Measurements from ENCODE around the gene PPP4R2. TPM values are rescaled to one million over a fixed set of nuclear protein-coding genes. Genes with fewer than 3 reads are reported as not detected.

Gene PPP4R2
- total and polyA plus RNA-seq, 2 of the 4 experiments (the other 2 are of a cell fraction), result 13.5 to 31.4 TPM

GRCh38 chr3:72961752-72962151 lies 34.9 kb upstream of the PPP4R2 start:
- H2BK20ac ChIP-seq (ENCODE audit: low read depth, low read length), result no peak overlapping the region
- H3K27ac ChIP-seq (ENCODE audit: insufficient read depth, low read length), result no peak overlapping the region
- CTCF ChIA-PET, result no interaction called here
- peaks cover 3% of the 10 kb centered on the region; the same call in 1 of the 2 replicates for H3K36me3 ChIP-seq (ENCODE audit: control insufficient read depth, insufficient read depth, low read length)
- no peaks in the 10 kb centered on the region for H4K20me1 ChIP-seq (ENCODE audit: insufficient read depth, low read length)
- DNase-seq (no peak), ATAC-seq (ENCODE audit: low read depth) (no peak)
- no peak overlapping the region for H3K4me3 ChIP-seq (ENCODE audit: insufficient read depth, low read depth, low read length)
- no peak overlapping the region for H3K18ac ChIP-seq (ENCODE audit: low read depth, low read length)
- H3K14ac ChIP-seq (replicated peaks; ENCODE audit: low read depth, low read length), result no peak overlapping the region
- no peak overlapping the region for H2AK9ac ChIP-seq (replicated peaks; ENCODE audit: low read depth, low read length, poor library complexity)
- H2AFZ ChIP-seq (replicated peaks; ENCODE audit: low read length, poor library complexity), result peak overlapping the region; percentile 13
- H3K9ac ChIP-seq (ENCODE audit: low read depth, low read length), result no peak overlapping the region
- H3K27me3 ChIP-seq (ENCODE audit: control insufficient read depth, insufficient read depth, low read length), result no peaks in the 10 kb centered on the region
- POLR2A ChIA-PET (ENCODE audit: unreplicated experiment), result no interaction called here
- no peak overlapping the region for H3K56ac ChIP-seq (ENCODE audit: extremely low read depth, insufficient read depth, low read length)
- TF ChIP-seq BHLHE40 (IDR thresholded peaks at IDR 0.05; ENCODE audit: low read depth, low read length), result no peak
- TF ChIP-seq SMC3 (IDR thresholded peaks at IDR 0.05; ENCODE audit: low read depth, low read length), result no peak
- no peak for TF ChIP-seq RAD21 (IDR thresholded peaks at IDR 0.05; ENCODE audit: low read length)
- no peak for TF ChIP-seq ELK1 (IDR thresholded peaks at IDR 0.05; ENCODE audit: borderline replicate concordance, low read depth, low read length)
- TF ChIP-seq MAFK (IDR thresholded peaks at IDR 0.05; ENCODE audit: low read depth, low read length), result no peak
- TF ChIP-seq MXI1 (IDR thresholded peaks at IDR 0.05; ENCODE audit: borderline replicate concordance, low read depth, low read length), result no peak
- no peak for TF ChIP-seq FOS (IDR thresholded peaks at IDR 0.05; ENCODE audit: low read depth, low read length)
- no peak for TF ChIP-seq RCOR1 (IDR thresholded peaks at IDR 0.05; ENCODE audit: insufficient replicate concordance, low read length)
- no peak for TF ChIP-seq RFX5 (IDR thresholded peaks at IDR 0.05; ENCODE audit: low read depth, low read length)
- no peak for TF ChIP-seq CEBPB (IDR thresholded peaks at IDR 0.05; ENCODE audit: low read depth, low read length)
- TF ChIP-seq NFE2L2 (IDR thresholded peaks at IDR 0.05; ENCODE audit: low read depth, low read length), result no peak
- no peak for TF ChIP-seq MAZ (IDR thresholded peaks at IDR 0.05; ENCODE audit: borderline replicate concordance, low read depth, low read length)
- no peaks in the 10 kb centered on the region for H3K9me3 ChIP-seq (ENCODE audit: control insufficient read depth, insufficient read depth, low read length)
- H2BK15ac ChIP-seq (ENCODE audit: low read depth, low read length), result no peak overlapping the region
- in situ Hi-C loops (cut with MboI; ENCODE audit: low sequenced_read_pairs), result no loop called here
- no peak overlapping the region for H3K4ac ChIP-seq (ENCODE audit: low read depth, low read length)
- H3K4me1 ChIP-seq (ENCODE audit: control insufficient read depth, insufficient read depth, low read length), result no peaks in the 10 kb centered on the region
- H4K5ac ChIP-seq (ENCODE audit: low read depth, low read length), result no peak overlapping the region
- H3K23ac ChIP-seq (ENCODE audit: low read depth, low read length), result no peak overlapping the region
- H2BK5ac ChIP-seq (ENCODE audit: low read depth, low read length, poor library complexity, severe bottlenecking), result no peak overlapping the region
- H4K8ac ChIP-seq (ENCODE audit: low read depth in 2 of 2, low read length in 2 of 2), result no peak overlapping the region
- no peak overlapping the region for H4K91ac ChIP-seq (ENCODE audit: insufficient read depth, low read depth, low read length)
- no peak overlapping the region for H2BK120ac ChIP-seq (ENCODE audit: low read depth, low read length)
- BruUV-seq (replicated peaks), result no TSS peak
- no peak overlapping the region for H2AK5ac ChIP-seq (ENCODE audit: low read depth, low read length)
- H3K9me1 ChIP-seq (ENCODE audit: insufficient read depth, low read length), result 0 out of 2 replicates have a peak, but pooled peaks cover 4% of the 10 kb centered on the region
- dilution Hi-C loops (cut with HindIII; ENCODE audit: low sequenced_read_pairs, unreplicated experiment), result no loop called here
- no peak overlapping the region for H3K4me2 ChIP-seq (ENCODE audit: low read depth, low read length)
- H3K79me1 ChIP-seq (ENCODE audit: low read depth in 1 of 2, low read length in 2 of 2), result no peaks in the 10 kb centered on the region
- intact Hi-C loops (cut with micrococcal nuclease), result no loop called here
- WGBS, 2 experiments (ENCODE audit: extremely low coverage in 2 of 2, insufficient read length in 1 of 2), result no CpG with 5 or more reads among the region's 4 CpGs
